DMS153 treated with DMSO at 0.1 percent for 48 hours (cell line): ENCODE data around the gene PCYOX1L.

Experiments used
- DNase-seq: peaks from one replicate; lab custom pipeline; 2025; ENCODE audit not compliant: unreplicated experiment; lab: John Stamatoyannopoulos, UW

The PCYOX1L gene

GRCh38 chr5:149366169-149366729 lies 8.4 kb downstream of the PCYOX1L start:
- DNase-seq: no peak

- peak; percentile 17 for DNase-seq
Observed at GRCh38 chr5:149367249-149367971, 9.6 kb downstream of the PCYOX1L start.

- no peak for DNase-seq
Observed at GRCh38 chr5:149367972-149368645, 10.3 kb downstream of the PCYOX1L start.

GRCh38 chr5:149370878-149371277 lies 13.0 kb downstream of the PCYOX1L start:
- no peak for DNase-seq

GRCh38 chr5:149371296-149371962 lies 13.6 kb downstream of the PCYOX1L start:
- peak; percentile 2 for DNase-seq

- DNase-seq: no peak
Observed at GRCh38 chr5:149372076-149372795, 14.4 kb downstream of the PCYOX1L start.

GRCh38 chr5:149372932-149373331 lies 15.1 kb downstream of the PCYOX1L start:
- no peak for DNase-seq

- no peak for DNase-seq
Observed at GRCh38 chr5:149374303-149374702, 16.5 kb downstream of the PCYOX1L start.

GRCh38 chr5:149374801-149375200 lies 17.0 kb downstream of the PCYOX1L start:
- no peak for DNase-seq

GRCh38 chr5:149375434-149375833 lies 17.6 kb downstream of the PCYOX1L start:
- no peak for DNase-seq

- DNase-seq: no peak
Observed at GRCh38 chr5:149376104-149376503, 18.3 kb downstream of the PCYOX1L start.

- DNase-seq: no peak
Observed at GRCh38 chr5:149376711-149377447, 19.0 kb downstream of the PCYOX1L start.

GRCh38 chr5:149378241-149378820 lies 20.5 kb downstream of the PCYOX1L start:
- DNase-seq: no peak

- no peak for DNase-seq
Observed at GRCh38 chr5:149379177-149379761, 21.4 kb downstream of the PCYOX1L start, which contains the start of gene IL17B. IL17B (minus strand) TSS chr5:149379292; CDS start chr5:149379225, 67 bp downstream.

- DNase-seq: no peak
Observed at GRCh38 chr5:149379818-149380374, 22.1 kb downstream of the PCYOX1L start.

- DNase-seq: no peak
Observed at GRCh38 chr5:149380466-149381121, 22.7 kb downstream of the PCYOX1L start.

- no peak for DNase-seq
Observed at GRCh38 chr5:149381261-149381985, 23.6 kb downstream of the PCYOX1L start.

- DNase-seq: no peak
Observed at GRCh38 chr5:149381986-149382338, 24.1 kb downstream of the PCYOX1L start.
